Measurements from ENCODE around the gene TLR8.
A peak's percentile ranks its signal among the peaks of the same experiment; 100 is the strongest.

Gene TLR8

GRCh38 chrX:12955882-12956703 lies 49.7 kb downstream of the TLR8 start:
- peak; percentile 76 for ATAC-seq
- TF ChIP-seq ESRRG (CRISPR knock-in tag; IDR thresholded peaks at IDR 0.05) (no peak), PPARA (CRISPR knock-in tag; IDR thresholded peaks at IDR 0.05; ENCODE audit: borderline replicate concordance) (no peak), TCF4 (CRISPR knock-in tag; IDR thresholded peaks at IDR 0.05; ENCODE audit: borderline replicate concordance) (no peak), ARNTL (CRISPR knock-in tag; IDR thresholded peaks at IDR 0.05; ENCODE audit: borderline replicate concordance, low read depth) (no peak), CSRNP3 (CRISPR knock-in tag; IDR thresholded peaks at IDR 0.05) (no peak), ZNF565 (CRISPR knock-in tag; conservative IDR thresholded peaks at IDR 0.05; ENCODE audit: low read depth) (no peak), ISL1 (CRISPR knock-in tag; IDR thresholded peaks at IDR 0.05) (no peak), PATZ1 (CRISPR knock-in tag; IDR thresholded peaks at IDR 0.05; ENCODE audit: borderline replicate concordance) (no peak)

GRCh38 chrX:12956704-12957534 lies 50.5 kb downstream of the TLR8 start:
- TF ChIP-seq TCF4 (CRISPR knock-in tag; IDR thresholded peaks at IDR 0.05; ENCODE audit: borderline replicate concordance) (no peak), CREB5 (CRISPR knock-in tag; IDR thresholded peaks at IDR 0.05; ENCODE audit: low read depth) (no peak), TOX (CRISPR knock-in tag; IDR thresholded peaks at IDR 0.05; ENCODE audit: borderline replicate concordance) (no peak), OSR1 (CRISPR knock-in tag; IDR thresholded peaks at IDR 0.05) (no peak), ISL1 (CRISPR knock-in tag; IDR thresholded peaks at IDR 0.05) (no peak), SNAI2 (CRISPR knock-in tag; IDR thresholded peaks at IDR 0.05) (no peak), ZFP3 (CRISPR knock-in tag; IDR thresholded peaks at IDR 0.05) (no peak)
- ATAC-seq, result peak; percentile 78

- no peak for ATAC-seq
- TF ChIP-seq PATZ1 (CRISPR knock-in tag; IDR thresholded peaks at IDR 0.05; ENCODE audit: borderline replicate concordance) (no peak), ZC3H10 (CRISPR knock-in tag; IDR thresholded peaks at IDR 0.05) (no peak), TOX (CRISPR knock-in tag; IDR thresholded peaks at IDR 0.05; ENCODE audit: borderline replicate concordance) (no peak), BACH2 (CRISPR knock-in tag; IDR thresholded peaks at IDR 0.05; ENCODE audit: borderline replicate concordance) (no peak), ZNF565 (CRISPR knock-in tag; conservative IDR thresholded peaks at IDR 0.05; ENCODE audit: low read depth) (no peak), POU6F1 (CRISPR knock-in tag; IDR thresholded peaks at IDR 0.05; ENCODE audit: borderline replicate concordance, low read depth) (no peak), ZFP3 (CRISPR knock-in tag; IDR thresholded peaks at IDR 0.05) (no peak), PPARA (CRISPR knock-in tag; IDR thresholded peaks at IDR 0.05; ENCODE audit: borderline replicate concordance) (no peak), ZNF70 (CRISPR knock-in tag; IDR thresholded peaks at IDR 0.05) (no peak), ISL1 (CRISPR knock-in tag; IDR thresholded peaks at IDR 0.05) (no peak), ZFP30 (CRISPR knock-in tag; IDR thresholded peaks at IDR 0.05) (no peak), TSHZ2 (CRISPR knock-in tag; IDR thresholded peaks at IDR 0.05) (no peak), OSR1 (CRISPR knock-in tag; IDR thresholded peaks at IDR 0.05) (no peak)
Measured at GRCh38 chrX:12958059-12958458, 51.6 kb downstream of the TLR8 start.
